Liver (tissue), 3 donors: Measurements from ENCODE around the gene ADCY3.

Experiments used
- CTCF ChIP-seq: fragments of 150-350 bp; IDR thresholded peaks from 2 replicates; pipeline ENCODE4 v1.5.1; 2017; ENCODE audit warnings: improper control_type of control experiment, low read depth, low read length; ENCODE audit not compliant: missing input control
- EGR1 ChIP-seq, 2 donors: IDR thresholded peaks; 2 replicates each; pipeline ENCODE4 v1.6.1; 2016 to 2018; ENCODE audit warnings: antibody characterized with exemption in 2 of 2, low read depth in 2 of 2
- RAD21 ChIP-seq, 2 donors: IDR thresholded peaks; 2 replicates each; pipeline ENCODE4 v1.6.1; 2016; ENCODE audit warnings: antibody characterized with exemption in 2 of 2, mild to moderate bottlenecking in 2 of 2
- RXRA ChIP-seq, 2 donors: IDR thresholded peaks; 2 replicates each; pipeline ENCODE4 v1.6.1; 2017 to 2018; ENCODE audit warnings: antibody characterized with exemption in 2 of 2, mild to moderate bottlenecking in 1 of 2
- SP1 ChIP-seq: IDR thresholded peaks from 2 replicates; pipeline ENCODE4 v1.6.1; 2018; ENCODE audit warnings: antibody characterized with exemption, mild to moderate bottlenecking
- TAF1 ChIP-seq: conservative IDR thresholded peaks from 2 replicates; pipeline ENCODE4 v1.6.1; 2016; ENCODE audit warnings: antibody characterized with exemption, mild to moderate bottlenecking
- YY1 ChIP-seq: IDR thresholded peaks from 2 replicates; pipeline ENCODE4 v1.6.1; 2016; ENCODE audit warnings: antibody characterized with exemption, mild to moderate bottlenecking
- donor health status: healthy.
- donor health status: healthy.

GRCh38 chr2:24935145-24935544, 15.1 kb upstream of the ADCY3 start:
- TF ChIP-seq SP1 = no peak
- no peak for TF ChIP-seq RAD21 (IDR thresholded peaks at IDR 0.05)
- no peak for TF ChIP-seq RXRA (IDR thresholded peaks at IDR 0.05)
- TF ChIP-seq YY1 = no peak
- TF ChIP-seq EGR1 (IDR thresholded peaks at IDR 0.05; ENCODE audit: low read depth in 2 of 2) = no peak
- TF ChIP-seq CTCF = no peak
- TF ChIP-seq TAF1 = no peak
